CD4-positive, alpha-beta memory T cell (primary cell): ENCODE data around the gene PBX4. TPM values are rescaled to one million over a fixed set of nuclear protein-coding genes. Genes with fewer than 3 reads are reported as not detected.

Experiments used
- CTCF ChIA-PET: fragments of 350-600 bp; sonication (Branson Sonifier 250); formaldehyde crosslinking; loops from one replicate; lab custom pipeline; 2021; ENCODE audit warnings: inconsistent platforms; ENCODE audit not compliant: partially characterized antibody; lab: Charles Lee
- POLR2A ChIA-PET: fragments of 350-600 bp; sonication (Branson Sonifier 250); formaldehyde crosslinking; loops from one replicate; lab custom pipeline; 2021; ENCODE audit not compliant: partially characterized antibody; lab: Charles Lee
- DNase-seq, 5 donors: peaks; one replicate each; pipeline versions ENCODE4 v3.0.0 to v3.0.0-alpha.2; 2020 to 2022; ENCODE audit warnings: mixed read lengths in 1 of 5
- H3K27ac ChIP-seq: one replicate; pipeline ENCODE4 v1.7.0; 2013; ENCODE audit warnings: low read depth, low read length
- H3K27me3 ChIP-seq: 2 replicates; pipeline ENCODE4 v1.7.0; 2013; ENCODE audit warnings: mild to moderate bottlenecking, low read length, moderate library complexity; ENCODE audit not compliant: insufficient read depth
- H3K36me3 ChIP-seq: 2 replicates; pipeline ENCODE4 v1.7.0; 2013; ENCODE audit warnings: mild to moderate bottlenecking, low read length, moderate library complexity; ENCODE audit not compliant: insufficient read depth
- H3K4me1 ChIP-seq: 2 replicates; pipeline ENCODE4 v1.7.0; 2013; ENCODE audit warnings: mild to moderate bottlenecking, low read length, moderate library complexity; ENCODE audit not compliant: insufficient read depth
- H3K4me3 ChIP-seq, 2 donors: one replicate each; pipeline ENCODE4 v1.7.0; 2013; ENCODE audit warnings: low read length in 2 of 2, mild to moderate bottlenecking in 1 of 2
- H3K9me3 ChIP-seq, 2 donors: one replicate each; pipeline ENCODE4 v1.7.0; 2013; ENCODE audit warnings: low read length in 2 of 2, control low read depth in 1 of 2; ENCODE audit not compliant: control insufficient read depth in 1 of 2
- H3K27ac Mint-ChIP-seq, 7 donors: one replicate each; pipeline ENCODE4 v1.8.0; 2020 to 2021; ENCODE audit warnings: mixed read lengths in 7 of 7, mild to moderate bottlenecking in 6 of 7, inconsistent platforms in 3 of 7, moderate library complexity in 3 of 7
- H3K27me3 Mint-ChIP-seq, 2 donors: one replicate each; pipeline ENCODE4 v1.8.0; 2020 to 2021; ENCODE audit warnings: mixed read lengths in 2 of 2
- H3K36me3 Mint-ChIP-seq, 2 donors: one replicate each; pipeline ENCODE4 v1.8.0; 2020 to 2021; ENCODE audit warnings: mixed read lengths in 2 of 2, inconsistent platforms in 1 of 2, mild to moderate bottlenecking in 1 of 2
- H3K4me1 Mint-ChIP-seq, 4 donors: one replicate each; pipeline ENCODE4 v1.8.0; 2020 to 2021; ENCODE audit warnings: mixed read lengths in 4 of 4, mild to moderate bottlenecking in 1 of 4
- H3K4me3 Mint-ChIP-seq, 8 donors: one replicate each; pipeline ENCODE4 v1.8.0; 2020 to 2021; ENCODE audit warnings: mixed read lengths in 8 of 8, mild to moderate bottlenecking in 7 of 8, moderate library complexity in 6 of 8, inconsistent platforms in 3 of 8
- H3K9me3 Mint-ChIP-seq, 8 donors: one replicate each; pipeline ENCODE4 v1.8.0; 2020 to 2021; ENCODE audit warnings: mixed read lengths in 8 of 8, mild to moderate bottlenecking in 5 of 8, inconsistent platforms in 3 of 8, moderate library complexity in 1 of 8
- intact Hi-C: fragments of 100-400 bp; cut with micrococcal nuclease; formaldehyde crosslinking; loops from one replicate; pipeline ENCODE4 v1.15.1; 2023
- polyA plus RNA-seq, 2 donors: library from polyadenylated mRNA; unstranded; fragments of 300-500 nt; fragmentation: Illumina TruSeq; gene quantifications; one replicate each; pipeline ENCODE4 v1.2.3, GENCODE V29; 2021
- total RNA-seq, 2 experiments: library from RNA; stranded (reverse); gene quantifications; one replicate each; pipeline ENCODE4 v1.2.3, GENCODE V29; 2021

The PBX4 gene
- total and polyA plus RNA-seq, 4 experiments from 2014 or later = 3.9 to 56.3 (median 29.1) TPM

- Mint-ChIP-seq H3K27ac (peak overlapping the region in 1 of 7 donors; percentile 86), H3K27me3 (no peaks in the 10 kb centered on the region), H3K9me3 (no peaks in the 10 kb centered on the region), H3K4me3 (no peak overlapping the region), H3K4me1 (peaks cover 0 to 15% (median 4%) of the 10 kb centered on the region in 4 donors), H3K36me3 (peaks cover 48 to 66% of the 10 kb centered on the region in 2 donors)
- Histone ChIP-seq H3K9me3 (no peaks in the 10 kb centered on the region), H3K27me3 (no peaks in the 10 kb centered on the region), H3K4me3 (no peak overlapping the region), H3K4me1 (peaks cover 10% of the 10 kb centered on the region), H3K27ac (no peak overlapping the region), H3K36me3 (peaks cover 87% of the 10 kb centered on the region)
- ChIA-PET CTCF (no interaction called here), POLR2A (interaction anchor here (0.7 to 1.6 kb wide), 2 partner anchors 8 to 12 kb away, joined by 3 to 4 read pairs; partner anchors contain the start of gene ATP13A1)
- intact Hi-C loops = no loop called here
- DNase-seq = peak in 1 of 5 donors; percentile 26
These were observed 37.3 kb upstream of the PBX4 start for GRCh38 chr19:19655641-19656343.

- peaks cover 50 to 73% of the 10 kb centered on the region in 2 donors for H3K36me3 Mint-ChIP-seq
- no peaks in the 10 kb centered on the region for H3K9me3 ChIP-seq
- no peak overlapping the region for H3K4me3 ChIP-seq
- H3K27ac ChIP-seq = no peak overlapping the region
- intact Hi-C loops = no loop called here
- peak in 1 of 5 donors; percentile 38 for DNase-seq
- peaks cover 92% of the 10 kb centered on the region for H3K36me3 ChIP-seq
- H3K9me3 Mint-ChIP-seq = no peaks in the 10 kb centered on the region
- peaks cover 0 to 14% (median 4%) of the 10 kb centered on the region in 4 donors for H3K4me1 Mint-ChIP-seq
- H3K27ac Mint-ChIP-seq = peak overlapping the region in 2 of 7 donors; percentile 48 to 72
- peaks cover 7% of the 10 kb centered on the region for H3K4me1 ChIP-seq
- H3K4me3 Mint-ChIP-seq = no peak overlapping the region
- H3K27me3 Mint-ChIP-seq = no peaks in the 10 kb centered on the region
- ChIA-PET POLR2A (interaction anchor here (0.7 to 0.8 kb wide), 3 partner anchors 9 to 14 kb away, joined by 3 read pairs; partner anchors contain the start of gene ATP13A1), CTCF (no interaction called here)
- no peaks in the 10 kb centered on the region for H3K27me3 ChIP-seq
These were observed 36.6 kb upstream of the PBX4 start for GRCh38 chr19:19655051-19655594.

GRCh38 chr19:19654441-19654840 lies 36.0 kb upstream of the PBX4 start:
- no peaks in the 10 kb centered on the region for H3K27me3 ChIP-seq
- no peak overlapping the region for H3K27ac ChIP-seq
- Mint-ChIP-seq H3K27me3 (no peaks in the 10 kb centered on the region), H3K9me3 (no peaks in the 10 kb centered on the region), H3K36me3 (peaks cover 50 to 68% of the 10 kb centered on the region in 2 donors), H3K4me3 (no peak overlapping the region), H3K4me1 (peaks cover 0 to 11% (median 4%) of the 10 kb centered on the region in 4 donors), H3K27ac (peak overlapping the region in 1 of 7 donors; percentile 53)
- no peak overlapping the region for H3K4me3 ChIP-seq
- DNase-seq = no peak
- ChIA-PET CTCF (no interaction called here), POLR2A (interaction anchor here (0.8 kb wide), 3 partner anchors 14 to 122 kb away, joined by 3 read pairs; no protein-coding TSS in a partner anchor)
- intact Hi-C loops = no loop called here
- no peaks in the 10 kb centered on the region for H3K9me3 ChIP-seq
- peaks cover 91% of the 10 kb centered on the region for H3K36me3 ChIP-seq
- H3K4me1 ChIP-seq = peaks cover under 1% of the 10 kb centered on the region

GRCh38 chr19:19653597-19654147 lies 35.2 kb upstream of the PBX4 start:
- Mint-ChIP-seq H3K4me3 (no peak overlapping the region), H3K36me3 (peaks cover 53 to 69% of the 10 kb centered on the region in 2 donors), H3K27me3 (no peaks in the 10 kb centered on the region), H3K4me1 (peaks cover 0 to 11% (median 4%) of the 10 kb centered on the region in 4 donors), H3K27ac (peak overlapping the region in 1 of 7 donors; percentile 76), H3K9me3 (no peaks in the 10 kb centered on the region)
- H3K36me3 ChIP-seq = peaks cover 90% of the 10 kb centered on the region
- H3K27me3 ChIP-seq = no peaks in the 10 kb centered on the region
- POLR2A ChIA-PET = interaction anchor here (0.8 to 1.9 kb wide), 4 partner anchors 8 to 122 kb away, joined by 3 to 6 read pairs (median 5); partner anchors contain the start of gene ZNF101
- CTCF ChIA-PET = interaction anchor here (1.3 kb wide), 1 partner anchor 100 kb away, joined by 3 read pairs; no protein-coding TSS in a partner anchor
- H3K27ac ChIP-seq = no peak overlapping the region
- H3K9me3 ChIP-seq = no peaks in the 10 kb centered on the region
- DNase-seq = peak in 1 of 5 donors; percentile 27
- intact Hi-C loops = no loop called here
- H3K4me1 ChIP-seq = no peaks in the 10 kb centered on the region
- H3K4me3 ChIP-seq = no peak overlapping the region

- peak in 1 of 5 donors; percentile 26 for DNase-seq
- no peaks in the 10 kb centered on the region for H3K9me3 ChIP-seq
- H3K36me3 ChIP-seq = peaks cover 82% of the 10 kb centered on the region
- POLR2A ChIA-PET = interaction anchor here (0.9 to 3.4 kb wide), 5 partner anchors 7 to 21 kb away, joined by 3 to 17 read pairs (median 6); partner anchors contain the start of genes ATP13A1 and ZNF101
- H3K4me1 ChIP-seq = no peaks in the 10 kb centered on the region
- no peak overlapping the region for H3K27ac ChIP-seq
- no peaks in the 10 kb centered on the region for H3K9me3 Mint-ChIP-seq
- no peaks in the 10 kb centered on the region for H3K27me3 ChIP-seq
- peaks cover 0 to 5% (median 1%) of the 10 kb centered on the region in 4 donors for H3K4me1 Mint-ChIP-seq
- H3K4me3 ChIP-seq = no peak overlapping the region
- H3K4me3 Mint-ChIP-seq = no peak overlapping the region
- no peaks in the 10 kb centered on the region for H3K27me3 Mint-ChIP-seq
- H3K27ac Mint-ChIP-seq = peak overlapping the region in 4 of 7 donors; percentile 18 to 79 (median 48)
- CTCF ChIA-PET = interaction anchor here (1.3 to 3.4 kb wide), 2 partner anchors 99 to 121 kb away, joined by 3 to 12 read pairs; no protein-coding TSS in a partner anchor
- H3K36me3 Mint-ChIP-seq = peaks cover 46 to 66% of the 10 kb centered on the region in 2 donors
- intact Hi-C loops = no loop called here
These were observed 34.2 kb upstream of the PBX4 start for GRCh38 chr19:19652482-19653295.

- ChIA-PET CTCF (interaction anchor here (1.0 to 3.4 kb wide), 3 partner anchors 10 to 119 kb away, joined by 3 to 12 read pairs (median 3); no protein-coding TSS in a partner anchor), POLR2A (interaction anchor here (1.6 to 3.4 kb wide), 2 partner anchors 9 to 12 kb away, joined by 4 to 17 read pairs; partner anchors contain the start of gene ATP13A1)
- no peaks in the 10 kb centered on the region for H3K9me3 Mint-ChIP-seq
- DNase-seq = peak in 1 of 5 donors; percentile 28
- peaks cover 79% of the 10 kb centered on the region for H3K36me3 ChIP-seq
- no peaks in the 10 kb centered on the region for H3K27me3 Mint-ChIP-seq
- peaks cover 33 to 65% of the 10 kb centered on the region in 2 donors for H3K36me3 Mint-ChIP-seq
- no peak overlapping the region for H3K27ac Mint-ChIP-seq
- intact Hi-C loops = no loop called here
- no peak overlapping the region for H3K4me3 ChIP-seq
- peaks cover 0 to 5% (median 1%) of the 10 kb centered on the region in 4 donors for H3K4me1 Mint-ChIP-seq
- H3K4me3 Mint-ChIP-seq = no peak overlapping the region
- no peaks in the 10 kb centered on the region for H3K27me3 ChIP-seq
- no peak overlapping the region for H3K27ac ChIP-seq
- H3K9me3 ChIP-seq = no peaks in the 10 kb centered on the region
- no peaks in the 10 kb centered on the region for H3K4me1 ChIP-seq
These were observed 32.6 kb upstream of the PBX4 start for GRCh38 chr19:19651076-19651475.
